HCT116 (cell line): Measurements from ENCODE around the gene DGKG. TPM values are rescaled to one million over a fixed set of nuclear protein-coding genes. Genes with fewer than 3 reads are reported as not detected.

Experiments
- ATAC-seq: fragments of 200-7000 bp; cut with Tn5 transposase; 2 replicates; pipeline ENCODE4 v1.9.1; 2020; ENCODE audit warnings: mild to moderate bottlenecking, moderate library complexity
- BruUV-seq: library from RNA; stranded (reverse); fragments of 400-500 nt; replicated peaks from 2 replicates; lab custom pipeline; 2021; lab: Mats Ljungman, UMichigan
- CTCF ChIA-PET: fragments of 300-600 bp; sonication (Branson Sonifier 250); formaldehyde crosslinking; loops from one replicate; lab custom pipeline; 2021; ENCODE audit warnings: antibody characterized with exemption; lab: Charles Lee
- POLR2A ChIA-PET: fragments of 300-600, 350-600 bp; sonication (Branson Sonifier 250); formaldehyde crosslinking; loops from one replicate; lab custom pipeline; 2021; ENCODE audit warnings: antibody characterized with exemption; lab: Charles Lee
- RAD21 ChIA-PET, 2 experiments: fragments of 300-600 bp; sonication (Branson Sonifier 250); formaldehyde crosslinking; loops; one replicate each; lab custom pipeline; 2023; ENCODE audit warnings: low total read pairs in 2 of 2; ENCODE audit not compliant: uncharacterized antibody in 2 of 2, unreplicated experiment in 2 of 2, low non-redundant PET in 1 of 2; lab: Charles Lee
- DNase-seq: peaks from one replicate; pipeline ENCODE4 v3.0.0-alpha.2; 2010; ENCODE audit warnings: low read depth, low spot score
- H2AFZ ChIP-seq: fragments of 200-600 bp; shearing (Covaris generic), sonication (generic); 2 replicates; pipeline ENCODE4 v1.6.1; 2017; ENCODE audit warnings: low read depth, mixed run types, mixed read lengths, antibody characterized with exemption, low read length; ENCODE audit not compliant: poor library complexity, severe bottlenecking
- H3K27ac ChIP-seq: 2 replicates; pipeline ENCODE4 v1.5.1; 2012; ENCODE audit warnings: low read depth, low read length
- H3K27me3 ChIP-seq: fragments of 200-600 bp; sonication (generic); 2 replicates; pipeline ENCODE4 v1.6.1; 2016; ENCODE audit warnings: mixed run types, low read length, mixed read lengths; ENCODE audit not compliant: insufficient read depth
- H3K36me3 ChIP-seq, 2 experiments: fragments of 200-500 bp in 1 of 2; fragments of 200-600 bp in 1 of 2; sonication (Bioruptor generic) in 1 of 2; sonication (generic) in 1 of 2; 2 replicates each; pipeline versions ENCODE4 v1.5.1 to v1.6.1; 2014 to 2016; ENCODE audit warnings: low read length in 2 of 2, inconsistent platforms in 1 of 2, mixed read lengths in 1 of 2, mixed run types in 1 of 2; ENCODE audit not compliant: insufficient read depth in 2 of 2, control insufficient read depth in 1 of 2
- H3K4me1 ChIP-seq, 2 experiments: fragments of 200-600 bp in 1 of 2; sonication (generic) in 1 of 2; 2 replicates each; pipeline versions ENCODE4 v1.5.1 to v1.6.1; 2012 to 2017; ENCODE audit warnings: low read length in 2 of 2, inconsistent platforms in 1 of 2, mild to moderate bottlenecking in 1 of 2, mixed read lengths in 1 of 2, mixed run types in 1 of 2, moderate library complexity in 1 of 2; ENCODE audit not compliant: insufficient read depth in 2 of 2, control insufficient read depth in 1 of 2
- H3K4me2 ChIP-seq: fragments of 200-600 bp; sonication (generic); 2 replicates; pipeline ENCODE4 v1.6.1; 2017; ENCODE audit warnings: mixed run types, low read length, mixed read lengths
- H3K4me3 ChIP-seq, 2 experiments: fragments of 200-600 bp in 1 of 2; sonication (generic) in 1 of 2; replicated peaks in 1 of 2; 2 replicates each; pipeline ENCODE4 v1.5.1; 2011 to 2016; ENCODE audit warnings: low read length in 2 of 2, control low read depth in 1 of 2, low read depth in 1 of 2, mild to moderate bottlenecking in 1 of 2, mixed read lengths in 1 of 2, mixed run types in 1 of 2
- H3K79me2 ChIP-seq: fragments of 200-600 bp; sonication (generic); 2 replicates; pipeline ENCODE4 v1.6.1; 2017; ENCODE audit warnings: mild to moderate bottlenecking, mixed run types, low read length, moderate library complexity, mixed read lengths; ENCODE audit not compliant: insufficient read depth
- H3K9ac ChIP-seq: fragments of 200-600 bp; sonication (generic); 2 replicates; pipeline ENCODE4 v1.6.1; 2016; ENCODE audit warnings: low read length, mixed read lengths
- H3K9me2 ChIP-seq: fragments of 200-600 bp; sonication (generic), shearing (Covaris generic); 2 replicates; pipeline ENCODE4 v1.6.1; 2017; ENCODE audit warnings: mixed run types, mild to moderate bottlenecking, moderate library complexity; ENCODE audit not compliant: insufficient read depth
- H3K9me3 ChIP-seq, 2 experiments: fragments of 200-500 bp in 1 of 2; fragments of 200-600 bp in 1 of 2; sonication (Bioruptor generic) in 1 of 2; sonication (generic) in 1 of 2; 2 replicates each; pipeline ENCODE4 v1.6.1; 2014 to 2017; ENCODE audit warnings: low read length in 2 of 2, mixed read lengths in 2 of 2, inconsistent platforms in 1 of 2, low read depth in 1 of 2, mild to moderate bottlenecking in 1 of 2, mixed run types in 1 of 2, moderate library complexity in 1 of 2; ENCODE audit not compliant: control insufficient read depth in 1 of 2, insufficient read depth in 1 of 2
- H4K20me1 ChIP-seq: fragments of 200-600 bp; sonication (generic), shearing (Covaris generic); 2 replicates; pipeline ENCODE4 v1.6.1; 2017; ENCODE audit warnings: mixed run types, mild to moderate bottlenecking, moderate library complexity; ENCODE audit not compliant: insufficient read depth
- ATF3 ChIP-seq: IDR thresholded peaks from 2 replicates; pipeline ENCODE4 v1.6.1; 2012
- CBX3 ChIP-seq: IDR thresholded peaks from 2 replicates; pipeline ENCODE4 v1.6.1; 2012; ENCODE audit warnings: low read depth
- CEBPB ChIP-seq: IDR thresholded peaks from 2 replicates; pipeline ENCODE4 v1.6.1; 2012; ENCODE audit warnings: low read depth
- EGR1 ChIP-seq: IDR thresholded peaks from 2 replicates; pipeline ENCODE4 v1.6.1; 2012; ENCODE audit warnings: low read depth
- ELF1 ChIP-seq: IDR thresholded peaks from 2 replicates; pipeline ENCODE4 v1.6.1; 2012; ENCODE audit warnings: low read depth, borderline replicate concordance
- EZH2 ChIP-seq: fragments of 200-600 bp; sonication (generic); IDR thresholded peaks from 2 replicates; pipeline ENCODE4 v1.6.1; 2017; ENCODE audit warnings: antibody characterized with exemption, mixed run types
- FOSL1 ChIP-seq: IDR thresholded peaks from 2 replicates; pipeline ENCODE4 v1.6.1; 2012; ENCODE audit warnings: low read depth
- JUND ChIP-seq: IDR thresholded peaks from 2 replicates; pipeline ENCODE4 v1.6.1; 2012
- MAX ChIP-seq: IDR thresholded peaks from 2 replicates; pipeline ENCODE4 v1.6.1; 2012
- POLR2A ChIP-seq: IDR thresholded peaks from 2 replicates; pipeline ENCODE4 v1.7.0; 2011; ENCODE audit warnings: borderline replicate concordance; ENCODE audit not compliant: insufficient read depth, insufficient read length; ENCODE audit errors: extremely low read depth
- POLR2AphosphoS5 ChIP-seq: IDR thresholded peaks from 2 replicates; pipeline ENCODE4 v1.6.1; 2011; ENCODE audit warnings: mild to moderate bottlenecking, low read depth, low read length, moderate library complexity
- REST ChIP-seq: IDR thresholded peaks from 2 replicates; pipeline ENCODE4 v1.6.1; 2012; ENCODE audit warnings: low read depth
- SIN3A ChIP-seq: IDR thresholded peaks from 2 replicates; pipeline ENCODE4 v1.6.1; 2012; ENCODE audit warnings: low read depth
- SP1 ChIP-seq: IDR thresholded peaks from 2 replicates; pipeline ENCODE4 v1.6.1; 2012; ENCODE audit warnings: low read depth
- SRF ChIP-seq: IDR thresholded peaks from 2 replicates; pipeline ENCODE4 v1.6.1; 2012; ENCODE audit warnings: low read depth
- TCF7L2 ChIP-seq: IDR thresholded peaks from 2 replicates; pipeline ENCODE4 v1.7.0; 2011; ENCODE audit warnings: borderline replicate concordance, inconsistent platforms; ENCODE audit not compliant: insufficient read depth, insufficient read length; ENCODE audit errors: extremely low read depth
- ZBTB33 ChIP-seq: IDR thresholded peaks from 2 replicates; pipeline ENCODE4 v1.6.1; 2011; ENCODE audit warnings: mild to moderate bottlenecking, low read length, moderate library complexity; ENCODE audit not compliant: insufficient replicate concordance; ENCODE audit errors: extremely low read depth
- ZFX ChIP-seq: fragments of 450-650 bp; IDR thresholded peaks from 2 replicates; pipeline ENCODE4 v1.6.1; 2017
- intact Hi-C: fragments of 100-400 bp; cut with micrococcal nuclease; formaldehyde crosslinking; loops from 2 replicates; pipeline ENCODE4 v1.10.0; 2022
- total RNA-seq: library from RNA; stranded (reverse); gene quantifications from one replicate; pipeline ENCODE4 v1.2.1, GENCODE V29; 2021; ENCODE audit not compliant: unreplicated experiment

DGKG gene
- total RNA-seq, 1 experiment from 2014 or later, result 4.8 TPM

- no peaks in the 10 kb centered on the region; a peak in 1 of 4 replicates for H3K4me1 ChIP-seq
- no peak overlapping the region for H3K4me3 ChIP-seq
- no peaks in the 10 kb centered on the region for H3K9me3 ChIP-seq
- no peak overlapping the region for H3K27ac ChIP-seq
- H2AFZ ChIP-seq, result no peak overlapping the region
- no peaks in the 10 kb centered on the region for H3K79me2 ChIP-seq
- H4K20me1 ChIP-seq, result no peaks in the 10 kb centered on the region
- TF ChIP-seq ELF1, result no peak
- no peak for TF ChIP-seq ZFX
- TF ChIP-seq SIN3A, result no peak
- TF ChIP-seq EGR1, result no peak
- no peak for TF ChIP-seq POLR2AphosphoS5
- no peak for TF ChIP-seq FOSL1
- no peak for TF ChIP-seq ZBTB33
- TF ChIP-seq TCF7L2, result no peak
- no peak for TF ChIP-seq SRF
- TF ChIP-seq JUND, result no peak
- no peak for TF ChIP-seq CEBPB
- no peak for TF ChIP-seq ATF3
- no peak for TF ChIP-seq EZH2
- TF ChIP-seq SP1, result no peak
- no peak for TF ChIP-seq REST
- TF ChIP-seq CBX3, result no peak
- TF ChIP-seq MAX, result no peak
- TF ChIP-seq POLR2A, result no peak
- H3K27me3 ChIP-seq, result no peaks in the 10 kb centered on the region
- DNase-seq (no peak), ATAC-seq (no peak)
- intact Hi-C loops, result no loop called here
- POLR2A ChIA-PET, result no interaction called here
- no peak overlapping the region for H3K9ac ChIP-seq
- CTCF ChIA-PET, result no interaction called here
- no peaks in the 10 kb centered on the region for H3K9me2 ChIP-seq
- BruUV-seq, result no TSS peak
- H3K36me3 ChIP-seq, result no peaks in the 10 kb centered on the region
- RAD21 ChIA-PET, result no interaction called here
- H3K4me2 ChIP-seq, result no peak overlapping the region
Observed at GRCh38 chr3:186142393-186142932, 219.6 kb downstream of the DGKG start.
